CD8-positive, alpha-beta memory T cell (primary cell): ENCODE measurements around the gene FOXB1. TPM values are rescaled to one million over a fixed set of nuclear protein-coding genes. Genes with fewer than 3 reads are reported as not detected.
A peak's percentile ranks its signal among the peaks of the same experiment; 100 is the strongest.

ENCODE experiments used
- CTCF ChIA-PET: fragments of 350-600 bp; sonication (Branson Sonifier 250); formaldehyde crosslinking; loops from one replicate; lab custom pipeline; 2021; ENCODE audit warnings: antibody characterized with exemption; lab: Charles Lee
- POLR2A ChIA-PET: fragments of 350-600 bp; sonication (Branson Sonifier 250); formaldehyde crosslinking; loops from one replicate; lab custom pipeline; 2021; ENCODE audit warnings: antibody characterized with exemption; lab: Charles Lee
- DNase-seq, 5 donors: peaks; one replicate each; pipeline versions ENCODE4 v3.0.0 to v3.0.0-alpha.2; 2020 to 2022; ENCODE audit warnings: mixed read lengths in 1 of 5
- H3K27ac ChIP-seq: one replicate; pipeline ENCODE4 v1.7.0; 2013; ENCODE audit warnings: low read depth, mild to moderate bottlenecking, low read length, moderate library complexity
- H3K27me3 ChIP-seq: 2 replicates; pipeline ENCODE4 v1.7.0; 2013; ENCODE audit warnings: low read length, mild to moderate bottlenecking; ENCODE audit not compliant: insufficient read depth, poor library complexity, severe bottlenecking
- H3K36me3 ChIP-seq: 2 replicates; pipeline ENCODE4 v1.7.0; 2013; ENCODE audit warnings: mild to moderate bottlenecking, low read length, moderate library complexity; ENCODE audit not compliant: insufficient read depth
- H3K4me1 ChIP-seq: 2 replicates; pipeline ENCODE4 v1.7.0; 2013; ENCODE audit warnings: mild to moderate bottlenecking, low read length, moderate library complexity; ENCODE audit not compliant: insufficient read depth
- H3K4me3 ChIP-seq: 2 replicates; pipeline ENCODE4 v1.7.0; 2013; ENCODE audit warnings: mild to moderate bottlenecking, low read length
- H3K9me3 ChIP-seq: 2 replicates; pipeline ENCODE4 v1.7.0; 2013; ENCODE audit warnings: mild to moderate bottlenecking, low read length
- H3K27ac Mint-ChIP-seq, 8 donors: one replicate each; pipeline ENCODE4 v1.8.0; 2020 to 2021; ENCODE audit warnings: mixed read lengths in 8 of 8, mild to moderate bottlenecking in 6 of 8, inconsistent platforms in 3 of 8, moderate library complexity in 3 of 8
- H3K27me3 Mint-ChIP-seq, 2 donors: one replicate each; pipeline ENCODE4 v1.8.0; 2020 to 2021; ENCODE audit warnings: mixed read lengths in 2 of 2, mild to moderate bottlenecking in 1 of 2, moderate library complexity in 1 of 2
- H3K36me3 Mint-ChIP-seq, 3 donors: one replicate each; pipeline ENCODE4 v1.8.0; 2020 to 2021; ENCODE audit warnings: mixed read lengths in 3 of 3, inconsistent platforms in 1 of 3, mild to moderate bottlenecking in 1 of 3
- H3K4me1 Mint-ChIP-seq, 3 donors: one replicate each; pipeline ENCODE4 v1.8.0; 2020 to 2021; ENCODE audit warnings: mixed read lengths in 3 of 3, inconsistent platforms in 1 of 3, mild to moderate bottlenecking in 1 of 3
- H3K4me3 Mint-ChIP-seq, 7 donors: one replicate each; pipeline ENCODE4 v1.8.0; 2020 to 2021; ENCODE audit warnings: mixed read lengths in 7 of 7, mild to moderate bottlenecking in 6 of 7, moderate library complexity in 4 of 7, inconsistent platforms in 2 of 7
- H3K9me3 Mint-ChIP-seq, 5 donors: one replicate each; pipeline ENCODE4 v1.8.0; 2020 to 2022; ENCODE audit warnings: mixed read lengths in 5 of 5, mild to moderate bottlenecking in 3 of 5, moderate library complexity in 2 of 5, inconsistent platforms in 1 of 5
- polyA plus RNA-seq: library from polyadenylated mRNA; unstranded; fragments of 300-500 nt; fragmentation: Illumina TruSeq; gene quantifications from one replicate; pipeline ENCODE4 v1.2.3, GENCODE V29; 2021
- total RNA-seq, 2 experiments: library from RNA; stranded (reverse); gene quantifications; one replicate each; pipeline ENCODE4 v1.2.3, GENCODE V29; 2021

FOXB1 gene
- total RNA-seq (under 1 TPM; 0.33 to 0.37 TPM), polyA plus RNA-seq (0.10 TPM)

- Mint-ChIP-seq H3K9me3 (peaks cover 18 to 37% (median 34%) of the 10 kb centered on the region in 5 donors), H3K36me3 (peaks cover 0 to 4% (median 3%) of the 10 kb centered on the region in 3 donors), H3K27ac (peak within 1 kb of the TSS in 4 of 8 donors; percentile 22 to 83 (median 64)), H3K4me1 (peaks cover 42 to 57% (median 54%) of the 10 kb centered on the region in 3 donors), H3K27me3 (peaks cover 92 to 95% of the 10 kb centered on the region in 2 donors), H3K4me3 (peak within 1 kb of the TSS; percentile 84 to 96 (median 90))
- ChIA-PET CTCF (interaction anchor here (0.9 to 1.8 kb wide), 5 partner anchors 10 to 253 kb away, joined by 3 to 5 read pairs (median 3); no protein-coding TSS in a partner anchor), POLR2A (interaction anchor here (1.4 kb wide), 1 partner anchor 10 kb away, joined by 6 read pairs; no protein-coding TSS in a partner anchor)
- no peaks in the 10 kb centered on the region for H3K36me3 ChIP-seq
- DNase-seq, result no peak
- no peaks in the 10 kb centered on the region for H3K9me3 ChIP-seq
- peaks cover 41% of the 10 kb centered on the region for H3K4me1 ChIP-seq
- H3K27ac ChIP-seq, result no peak within 1 kb of the TSS
- peak within 1 kb of the TSS; percentile 35 for H3K4me3 ChIP-seq
- H3K27me3 ChIP-seq, result peaks cover 97% of the 10 kb centered on the region
Measured at GRCh38 chr15:60004009-60004845, at the start of gene FOXB1. TSS of gene FOXB1 (plus strand) at chr15:60004311. CDS start at chr15:60004964, 653 bp downstream.

- Histone ChIP-seq H3K27ac (no peak overlapping the region), H3K4me3 (no peak overlapping the region), H3K36me3 (no peaks in the 10 kb centered on the region), H3K9me3 (peaks cover 5% of the 10 kb centered on the region), H3K4me1 (no peaks in the 10 kb centered on the region), H3K27me3 (no peaks in the 10 kb centered on the region)
- Mint-ChIP-seq H3K4me1 (no peaks in the 10 kb centered on the region), H3K9me3 (peaks cover 29 to 50% (median 39%) of the 10 kb centered on the region in 5 donors), H3K27ac (no peak overlapping the region), H3K4me3 (no peak overlapping the region), H3K36me3 (peaks cover 2 to 26% (median 5%) of the 10 kb centered on the region in 3 donors), H3K27me3 (peaks cover 25 to 45% of the 10 kb centered on the region in 2 donors)
- DNase-seq, result no peak
- ChIA-PET POLR2A (no interaction called here), CTCF (interaction anchor here (1.2 kb wide), 1 partner anchor 206 kb away, joined by 3 read pairs; no protein-coding TSS in a partner anchor)
Measured at GRCh38 chr15:59958288-59958687, 45.8 kb upstream of the FOXB1 start.

GRCh38 chr15:59960318-59960717 lies 43.8 kb upstream of the FOXB1 start:
- Histone ChIP-seq H3K27ac (no peak overlapping the region), H3K4me1 (no peaks in the 10 kb centered on the region), H3K9me3 (peaks cover 5% of the 10 kb centered on the region), H3K4me3 (no peak overlapping the region), H3K36me3 (no peaks in the 10 kb centered on the region), H3K27me3 (no peaks in the 10 kb centered on the region)
- no peaks in the 10 kb centered on the region for H3K4me1 Mint-ChIP-seq
- no peak overlapping the region for H3K4me3 Mint-ChIP-seq
- DNase-seq, result no peak
- POLR2A ChIA-PET, result no interaction called here
- H3K27me3 Mint-ChIP-seq, result peaks cover 22 to 42% of the 10 kb centered on the region in 2 donors
- H3K9me3 Mint-ChIP-seq, result peaks cover 41 to 59% (median 43%) of the 10 kb centered on the region in 5 donors
- CTCF ChIA-PET, result no interaction called here
- H3K27ac Mint-ChIP-seq, result no peak overlapping the region
- peaks cover 2 to 31% (median 5%) of the 10 kb centered on the region in 3 donors for H3K36me3 Mint-ChIP-seq

- H3K27ac Mint-ChIP-seq, result no peak overlapping the region
- no peaks in the 10 kb centered on the region for H3K4me1 Mint-ChIP-seq
- DNase-seq, result no peak
- peaks cover 15 to 38% of the 10 kb centered on the region in 2 donors for H3K27me3 Mint-ChIP-seq
- H3K36me3 ChIP-seq, result no peaks in the 10 kb centered on the region
- CTCF ChIA-PET, result interaction anchor here (1.3 kb wide), 1 partner anchor 132 kb away, joined by 3 read pairs; no protein-coding TSS in a partner anchor
- H3K27me3 ChIP-seq, result no peaks in the 10 kb centered on the region
- POLR2A ChIA-PET, result no interaction called here
- peaks cover 31 to 47% (median 37%) of the 10 kb centered on the region in 5 donors for H3K9me3 Mint-ChIP-seq
- H3K9me3 ChIP-seq, result peaks cover 5% of the 10 kb centered on the region
- H3K4me1 ChIP-seq, result no peaks in the 10 kb centered on the region
- H3K4me3 ChIP-seq, result no peak overlapping the region
- H3K36me3 Mint-ChIP-seq, result peaks cover 2 to 30% (median 5%) of the 10 kb centered on the region in 3 donors
- no peak overlapping the region for H3K4me3 Mint-ChIP-seq
- no peak overlapping the region for H3K27ac ChIP-seq
Measured at GRCh38 chr15:59963322-59963721, 40.8 kb upstream of the FOXB1 start.

GRCh38 chr15:59963925-59964324 lies 40.2 kb upstream of the FOXB1 start:
- H3K27me3 ChIP-seq, result no peaks in the 10 kb centered on the region
- H3K9me3 ChIP-seq, result peaks cover 5% of the 10 kb centered on the region
- Mint-ChIP-seq H3K27ac (peak overlapping the region in 1 of 8 donors; percentile 29), H3K9me3 (peaks cover 31 to 46% (median 35%) of the 10 kb centered on the region in 5 donors), H3K4me3 (no peak overlapping the region), H3K4me1 (no peaks in the 10 kb centered on the region), H3K36me3 (peaks cover 2 to 36% (median 5%) of the 10 kb centered on the region in 3 donors), H3K27me3 (peaks cover 15 to 44% of the 10 kb centered on the region in 2 donors)
- CTCF ChIA-PET, result interaction anchor here (1.3 kb wide), 1 partner anchor 132 kb away, joined by 3 read pairs; no protein-coding TSS in a partner anchor
- H3K36me3 ChIP-seq, result no peaks in the 10 kb centered on the region
- H3K4me3 ChIP-seq, result no peak overlapping the region
- H3K4me1 ChIP-seq, result no peaks in the 10 kb centered on the region
- DNase-seq, result no peak
- H3K27ac ChIP-seq, result no peak overlapping the region
- POLR2A ChIA-PET, result no interaction called here

GRCh38 chr15:59965741-59966140 lies 38.4 kb upstream of the FOXB1 start:
- POLR2A ChIA-PET, result no interaction called here
- Histone ChIP-seq H3K27me3 (no peaks in the 10 kb centered on the region), H3K4me3 (no peak overlapping the region), H3K36me3 (no peaks in the 10 kb centered on the region), H3K27ac (no peak overlapping the region), H3K9me3 (no peaks in the 10 kb centered on the region), H3K4me1 (no peaks in the 10 kb centered on the region)
- no peak overlapping the region for H3K4me3 Mint-ChIP-seq
- no peak for DNase-seq
- H3K27ac Mint-ChIP-seq, result no peak overlapping the region
- H3K27me3 Mint-ChIP-seq, result peaks cover 17 to 55% of the 10 kb centered on the region in 2 donors
- peaks cover 2 to 29% (median 3%) of the 10 kb centered on the region in 3 donors for H3K36me3 Mint-ChIP-seq
- CTCF ChIA-PET, result no interaction called here
- peaks cover 19 to 31% (median 25%) of the 10 kb centered on the region in 5 donors for H3K9me3 Mint-ChIP-seq
- no peaks in the 10 kb centered on the region for H3K4me1 Mint-ChIP-seq

- Histone ChIP-seq H3K27me3 (no peaks in the 10 kb centered on the region), H3K36me3 (no peaks in the 10 kb centered on the region), H3K9me3 (no peaks in the 10 kb centered on the region), H3K27ac (no peak overlapping the region), H3K4me3 (no peak overlapping the region), H3K4me1 (no peaks in the 10 kb centered on the region)
- Mint-ChIP-seq H3K4me3 (no peak overlapping the region), H3K9me3 (peaks cover 15 to 26% (median 21%) of the 10 kb centered on the region in 5 donors), H3K27ac (no peak overlapping the region), H3K27me3 (peaks cover 16 to 51% of the 10 kb centered on the region in 2 donors), H3K4me1 (no peaks in the 10 kb centered on the region), H3K36me3 (peaks cover 0 to 25% (median 2%) of the 10 kb centered on the region in 3 donors)
- ChIA-PET CTCF (interaction anchor here (1.6 kb wide), 1 partner anchor 10 kb away, joined by 4 read pairs; no protein-coding TSS in a partner anchor), POLR2A (interaction anchor here (0.5 kb wide), 1 partner anchor 275 kb away, joined by 3 read pairs; no protein-coding TSS in a partner anchor)
- no peak for DNase-seq
Measured at GRCh38 chr15:59966262-59966661, 37.8 kb upstream of the FOXB1 start.
